ENCODE results near the gene KCNN1.

Gene KCNN1

DNA sequence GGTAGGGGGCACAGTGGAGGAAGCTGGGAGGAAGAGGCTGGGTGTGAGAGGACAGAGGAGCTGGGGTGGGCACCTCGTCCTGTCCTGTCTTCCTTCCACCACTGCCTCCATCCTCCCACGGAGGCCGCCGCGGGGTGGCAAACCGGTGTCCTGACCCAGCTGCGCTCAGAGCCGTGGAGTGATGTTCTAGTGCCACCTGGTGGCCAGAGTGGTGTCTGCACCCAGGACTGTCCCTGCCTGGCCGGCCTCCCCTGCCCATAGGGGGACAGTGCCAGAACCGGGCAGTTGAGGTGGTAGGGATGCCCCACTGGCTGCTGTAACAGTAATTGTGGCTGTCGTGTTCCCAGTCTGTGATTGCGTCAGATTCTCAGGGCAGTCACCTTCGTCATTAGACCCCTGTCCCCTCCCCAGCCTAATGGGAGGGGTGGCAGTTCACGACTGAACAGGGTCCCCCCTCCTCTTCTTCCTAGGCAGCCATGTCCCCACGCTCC lies 30.0 kb downstream of the KCNN1 start:
- H3K4me3 ChIP-seq (ENCODE audit: low read depth, low read length) = no peak overlapping the region
- H3K36me3 ChIP-seq (ENCODE audit: control insufficient read depth in 2 of 2, insufficient read depth in 1 of 2, low read length in 2 of 2) = no peaks in the 10 kb centered on the region
- H3K9me3 ChIP-seq (ENCODE audit: control insufficient read depth, insufficient read depth, low read depth, low read length) = no peaks in the 10 kb centered on the region
- CTCF ChIA-PET = interaction anchor here (0.6 to 8.1 kb wide), 21 partner anchors 9 to 680 kb away, joined by 3 to 233 read pairs (median 4); partner anchors contain the start of genes CCDC124 and RPL18A
- no peaks in the 10 kb centered on the region for H3K4me1 ChIP-seq (ENCODE audit: control insufficient read depth, insufficient read depth, low read length)
- no peak overlapping the region for H3K27ac ChIP-seq (ENCODE audit: extremely low read depth, low read depth, low read length)
- POLR2A ChIA-PET = interaction anchor here (0.6 to 1.6 kb wide), 3 partner anchors 49 to 612 kb away, joined by 5 to 7 read pairs (median 6); no protein-coding TSS in a partner anchor
- TF ChIP-seq GLIS2 (tag by site-specific recombination; IDR thresholded peaks at IDR 0.05) (peak; percentile 99), ZNF530 (tag by site-specific recombination; IDR thresholded peaks at IDR 0.05; ENCODE audit: low read depth) (no peak), ZNF629 (tag by site-specific recombination; IDR thresholded peaks at IDR 0.05) (0 out of 2 replicates have a peak, but pooled peaks have one; percentile 29), SETDB1 (IDR thresholded peaks at IDR 0.05; ENCODE audit: insufficient read length, low read length) (no peak), ZSCAN30 (tag by site-specific recombination; IDR thresholded peaks at IDR 0.05) (peak; percentile 57; the same call in 1 of the 2 replicates), ZFP3 (tag by site-specific recombination; IDR thresholded peaks at IDR 0.05; ENCODE audit: low read depth) (no peak), ZNF600 (tag by site-specific recombination; IDR thresholded peaks at IDR 0.05) (peak; percentile 76), ZNF670 (tag by site-specific recombination; IDR thresholded peaks at IDR 0.05; ENCODE audit: low read depth) (no peak), ZNF707 (tag by site-specific recombination; IDR thresholded peaks at IDR 0.05) (no peak), ZNF112 (tag by site-specific recombination; IDR thresholded peaks at IDR 0.05) (no peak), ZNF2 (tag by site-specific recombination; IDR thresholded peaks at IDR 0.05) (peak; percentile 71), ZFHX2 (tag by site-specific recombination; conservative IDR thresholded peaks at IDR 0.05) (peak; percentile 82), ZFP37 (tag by site-specific recombination; IDR thresholded peaks at IDR 0.05) (peak; percentile 65; the same call in 1 of the 2 replicates), ZNF202 (tag by site-specific recombination; IDR thresholded peaks at IDR 0.05; ENCODE audit: borderline replicate concordance) (no peak)
- TF ChIP-seq, protein P1, sequence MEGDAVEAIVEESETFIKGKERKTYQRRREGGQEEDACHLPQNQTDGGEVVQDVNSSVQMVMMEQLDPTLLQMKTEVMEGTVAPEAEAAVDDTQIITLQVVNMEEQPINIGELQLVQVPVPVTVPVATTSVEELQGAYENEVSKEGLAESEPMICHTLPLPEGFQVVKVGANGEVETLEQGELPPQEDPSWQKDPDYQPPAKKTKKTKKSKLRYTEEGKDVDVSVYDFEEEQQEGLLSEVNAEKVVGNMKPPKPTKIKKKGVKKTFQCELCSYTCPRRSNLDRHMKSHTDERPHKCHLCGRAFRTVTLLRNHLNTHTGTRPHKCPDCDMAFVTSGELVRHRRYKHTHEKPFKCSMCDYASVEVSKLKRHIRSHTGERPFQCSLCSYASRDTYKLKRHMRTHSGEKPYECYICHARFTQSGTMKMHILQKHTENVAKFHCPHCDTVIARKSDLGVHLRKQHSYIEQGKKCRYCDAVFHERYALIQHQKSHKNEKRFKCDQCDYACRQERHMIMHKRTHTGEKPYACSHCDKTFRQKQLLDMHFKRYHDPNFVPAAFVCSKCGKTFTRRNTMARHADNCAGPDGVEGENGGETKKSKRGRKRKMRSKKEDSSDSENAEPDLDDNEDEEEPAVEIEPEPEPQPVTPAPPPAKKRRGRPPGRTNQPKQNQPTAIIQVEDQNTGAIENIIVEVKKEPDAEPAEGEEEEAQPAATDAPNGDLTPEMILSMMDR (tag by site-specific recombination; IDR thresholded peaks at IDR 0.05) = peak; percentile 99
- TF ChIP-seq, protein P2, sequence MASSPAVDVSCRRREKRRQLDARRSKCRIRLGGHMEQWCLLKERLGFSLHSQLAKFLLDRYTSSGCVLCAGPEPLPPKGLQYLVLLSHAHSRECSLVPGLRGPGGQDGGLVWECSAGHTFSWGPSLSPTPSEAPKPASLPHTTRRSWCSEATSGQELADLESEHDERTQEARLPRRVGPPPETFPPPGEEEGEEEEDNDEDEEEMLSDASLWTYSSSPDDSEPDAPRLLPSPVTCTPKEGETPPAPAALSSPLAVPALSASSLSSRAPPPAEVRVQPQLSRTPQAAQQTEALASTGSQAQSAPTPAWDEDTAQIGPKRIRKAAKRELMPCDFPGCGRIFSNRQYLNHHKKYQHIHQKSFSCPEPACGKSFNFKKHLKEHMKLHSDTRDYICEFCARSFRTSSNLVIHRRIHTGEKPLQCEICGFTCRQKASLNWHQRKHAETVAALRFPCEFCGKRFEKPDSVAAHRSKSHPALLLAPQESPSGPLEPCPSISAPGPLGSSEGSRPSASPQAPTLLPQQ (tag by site-specific recombination; IDR thresholded peaks at IDR 0.05) = peak; percentile 54; the same call in 1 of the 2 replicates
- TF ChIP-seq, protein P3, sequence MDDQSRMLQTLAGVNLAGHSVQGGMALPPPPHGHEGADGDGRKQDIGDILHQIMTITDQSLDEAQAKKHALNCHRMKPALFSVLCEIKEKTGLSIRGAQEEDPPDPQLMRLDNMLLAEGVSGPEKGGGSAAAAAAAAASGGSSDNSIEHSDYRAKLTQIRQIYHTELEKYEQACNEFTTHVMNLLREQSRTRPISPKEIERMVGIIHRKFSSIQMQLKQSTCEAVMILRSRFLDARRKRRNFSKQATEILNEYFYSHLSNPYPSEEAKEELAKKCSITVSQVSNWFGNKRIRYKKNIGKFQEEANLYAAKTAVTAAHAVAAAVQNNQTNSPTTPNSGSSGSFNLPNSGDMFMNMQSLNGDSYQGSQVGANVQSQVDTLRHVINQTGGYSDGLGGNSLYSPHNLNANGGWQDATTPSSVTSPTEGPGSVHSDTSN (CRISPR knock-in tag; IDR thresholded peaks at IDR 0.05) = 0 out of 2 replicates have a peak, but pooled peaks have one; percentile 80
- TF ChIP-seq, protein P4, sequence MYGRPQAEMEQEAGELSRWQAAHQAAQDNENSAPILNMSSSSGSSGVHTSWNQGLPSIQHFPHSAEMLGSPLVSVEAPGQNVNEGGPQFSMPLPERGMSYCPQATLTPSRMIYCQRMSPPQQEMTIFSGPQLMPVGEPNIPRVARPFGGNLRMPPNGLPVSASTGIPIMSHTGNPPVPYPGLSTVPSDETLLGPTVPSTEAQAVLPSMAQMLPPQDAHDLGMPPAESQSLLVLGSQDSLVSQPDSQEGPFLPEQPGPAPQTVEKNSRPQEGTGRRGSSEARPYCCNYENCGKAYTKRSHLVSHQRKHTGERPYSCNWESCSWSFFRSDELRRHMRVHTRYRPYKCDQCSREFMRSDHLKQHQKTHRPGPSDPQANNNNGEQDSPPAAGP (tag by site-specific recombination; IDR thresholded peaks at IDR 0.05) = peak; percentile 68; the same call in 1 of the 2 replicates
- TF ChIP-seq, protein P5, sequence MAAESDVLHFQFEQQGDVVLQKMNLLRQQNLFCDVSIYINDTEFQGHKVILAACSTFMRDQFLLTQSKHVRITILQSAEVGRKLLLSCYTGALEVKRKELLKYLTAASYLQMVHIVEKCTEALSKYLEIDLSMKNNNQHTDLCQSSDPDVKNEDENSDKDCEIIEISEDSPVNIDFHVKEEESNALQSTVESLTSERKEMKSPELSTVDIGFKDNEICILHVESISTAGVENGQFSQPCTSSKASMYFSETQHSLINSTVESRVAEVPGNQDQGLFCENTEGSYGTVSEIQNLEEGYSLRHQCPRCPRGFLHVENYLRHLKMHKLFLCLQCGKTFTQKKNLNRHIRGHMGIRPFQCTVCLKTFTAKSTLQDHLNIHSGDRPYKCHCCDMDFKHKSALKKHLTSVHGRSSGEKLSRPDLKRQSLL (tag by site-specific recombination; IDR thresholded peaks at IDR 0.05) = no peak
- TF ChIP-seq, protein P6, sequence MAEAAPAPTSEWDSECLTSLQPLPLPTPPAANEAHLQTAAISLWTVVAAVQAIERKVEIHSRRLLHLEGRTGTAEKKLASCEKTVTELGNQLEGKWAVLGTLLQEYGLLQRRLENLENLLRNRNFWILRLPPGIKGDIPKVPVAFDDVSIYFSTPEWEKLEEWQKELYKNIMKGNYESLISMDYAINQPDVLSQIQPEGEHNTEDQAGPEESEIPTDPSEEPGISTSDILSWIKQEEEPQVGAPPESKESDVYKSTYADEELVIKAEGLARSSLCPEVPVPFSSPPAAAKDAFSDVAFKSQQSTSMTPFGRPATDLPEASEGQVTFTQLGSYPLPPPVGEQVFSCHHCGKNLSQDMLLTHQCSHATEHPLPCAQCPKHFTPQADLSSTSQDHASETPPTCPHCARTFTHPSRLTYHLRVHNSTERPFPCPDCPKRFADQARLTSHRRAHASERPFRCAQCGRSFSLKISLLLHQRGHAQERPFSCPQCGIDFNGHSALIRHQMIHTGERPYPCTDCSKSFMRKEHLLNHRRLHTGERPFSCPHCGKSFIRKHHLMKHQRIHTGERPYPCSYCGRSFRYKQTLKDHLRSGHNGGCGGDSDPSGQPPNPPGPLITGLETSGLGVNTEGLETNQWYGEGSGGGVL (tag by site-specific recombination; IDR thresholded peaks at IDR 0.05) = no peak
- TF ChIP-seq, protein P7, sequence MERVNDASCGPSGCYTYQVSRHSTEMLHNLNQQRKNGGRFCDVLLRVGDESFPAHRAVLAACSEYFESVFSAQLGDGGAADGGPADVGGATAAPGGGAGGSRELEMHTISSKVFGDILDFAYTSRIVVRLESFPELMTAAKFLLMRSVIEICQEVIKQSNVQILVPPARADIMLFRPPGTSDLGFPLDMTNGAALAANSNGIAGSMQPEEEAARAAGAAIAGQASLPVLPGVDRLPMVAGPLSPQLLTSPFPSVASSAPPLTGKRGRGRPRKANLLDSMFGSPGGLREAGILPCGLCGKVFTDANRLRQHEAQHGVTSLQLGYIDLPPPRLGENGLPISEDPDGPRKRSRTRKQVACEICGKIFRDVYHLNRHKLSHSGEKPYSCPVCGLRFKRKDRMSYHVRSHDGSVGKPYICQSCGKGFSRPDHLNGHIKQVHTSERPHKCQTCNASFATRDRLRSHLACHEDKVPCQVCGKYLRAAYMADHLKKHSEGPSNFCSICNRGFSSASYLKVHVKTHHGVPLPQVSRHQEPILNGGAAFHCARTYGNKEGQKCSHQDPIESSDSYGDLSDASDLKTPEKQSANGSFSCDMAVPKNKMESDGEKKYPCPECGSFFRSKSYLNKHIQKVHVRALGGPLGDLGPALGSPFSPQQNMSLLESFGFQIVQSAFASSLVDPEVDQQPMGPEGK (tag by site-specific recombination; IDR thresholded peaks at IDR 0.05) = peak; percentile 77
- TF ChIP-seq, protein P8, sequence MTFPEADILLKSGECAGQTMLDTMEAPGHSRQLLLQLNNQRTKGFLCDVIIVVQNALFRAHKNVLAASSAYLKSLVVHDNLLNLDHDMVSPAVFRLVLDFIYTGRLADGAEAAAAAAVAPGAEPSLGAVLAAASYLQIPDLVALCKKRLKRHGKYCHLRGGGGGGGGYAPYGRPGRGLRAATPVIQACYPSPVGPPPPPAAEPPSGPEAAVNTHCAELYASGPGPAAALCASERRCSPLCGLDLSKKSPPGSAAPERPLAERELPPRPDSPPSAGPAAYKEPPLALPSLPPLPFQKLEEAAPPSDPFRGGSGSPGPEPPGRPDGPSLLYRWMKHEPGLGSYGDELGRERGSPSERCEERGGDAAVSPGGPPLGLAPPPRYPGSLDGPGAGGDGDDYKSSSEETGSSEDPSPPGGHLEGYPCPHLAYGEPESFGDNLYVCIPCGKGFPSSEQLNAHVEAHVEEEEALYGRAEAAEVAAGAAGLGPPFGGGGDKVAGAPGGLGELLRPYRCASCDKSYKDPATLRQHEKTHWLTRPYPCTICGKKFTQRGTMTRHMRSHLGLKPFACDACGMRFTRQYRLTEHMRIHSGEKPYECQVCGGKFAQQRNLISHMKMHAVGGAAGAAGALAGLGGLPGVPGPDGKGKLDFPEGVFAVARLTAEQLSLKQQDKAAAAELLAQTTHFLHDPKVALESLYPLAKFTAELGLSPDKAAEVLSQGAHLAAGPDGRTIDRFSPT (tag by site-specific recombination; IDR thresholded peaks at IDR 0.05) = peak; percentile 78; the same call in 1 of the 2 replicates
- TF ChIP-seq, protein P9, sequence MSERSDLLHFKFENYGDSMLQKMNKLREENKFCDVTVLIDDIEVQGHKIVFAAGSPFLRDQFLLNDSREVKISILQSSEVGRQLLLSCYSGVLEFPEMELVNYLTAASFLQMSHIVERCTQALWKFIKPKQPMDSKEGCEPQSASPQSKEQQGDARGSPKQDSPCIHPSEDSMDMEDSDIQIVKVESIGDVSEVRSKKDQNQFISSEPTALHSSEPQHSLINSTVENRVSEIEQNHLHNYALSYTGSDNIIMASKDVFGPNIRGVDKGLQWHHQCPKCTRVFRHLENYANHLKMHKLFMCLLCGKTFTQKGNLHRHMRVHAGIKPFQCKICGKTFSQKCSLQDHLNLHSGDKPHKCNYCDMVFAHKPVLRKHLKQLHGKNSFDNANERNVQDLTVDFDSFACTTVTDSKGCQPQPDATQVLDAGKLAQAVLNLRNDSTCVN (tag by site-specific recombination; optimal IDR thresholded peaks at IDR 0.05) = peak; percentile 16

Data from HEK293 (cell line).